HEK293T (cell line): ENCODE data around the gene MYZAP.

ENCODE experiments used
- BHLHE40 ChIP-seq: fragments of 450-650 bp; IDR thresholded peaks from 2 replicates; pipeline ENCODE4 v1.6.1; 2016; ENCODE audit warnings: mild to moderate bottlenecking, moderate library complexity, borderline replicate concordance
- FOXK2 ChIP-seq: fragments of 450-650 bp; IDR thresholded peaks from 2 replicates; pipeline ENCODE4 v1.6.1; 2016; ENCODE audit warnings: mild to moderate bottlenecking
- SP1 ChIP-seq: fragments of 450-650 bp; IDR thresholded peaks from 2 replicates; pipeline ENCODE4 v1.6.1; 2017
- SUZ12 ChIP-seq: fragments of 450-650 bp; IDR thresholded peaks from 2 replicates; pipeline ENCODE4 v1.6.1; 2016; ENCODE audit warnings: mild to moderate bottlenecking
- TF ChIP-seq, protein P1 (sequence below): fragments of 450-650 bp; IDR thresholded peaks from 2 replicates; pipeline ENCODE4 v1.6.1; 2016

- TF ChIP-seq SP1: no peak
- no peak for TF ChIP-seq BHLHE40
- TF ChIP-seq, protein P1, sequence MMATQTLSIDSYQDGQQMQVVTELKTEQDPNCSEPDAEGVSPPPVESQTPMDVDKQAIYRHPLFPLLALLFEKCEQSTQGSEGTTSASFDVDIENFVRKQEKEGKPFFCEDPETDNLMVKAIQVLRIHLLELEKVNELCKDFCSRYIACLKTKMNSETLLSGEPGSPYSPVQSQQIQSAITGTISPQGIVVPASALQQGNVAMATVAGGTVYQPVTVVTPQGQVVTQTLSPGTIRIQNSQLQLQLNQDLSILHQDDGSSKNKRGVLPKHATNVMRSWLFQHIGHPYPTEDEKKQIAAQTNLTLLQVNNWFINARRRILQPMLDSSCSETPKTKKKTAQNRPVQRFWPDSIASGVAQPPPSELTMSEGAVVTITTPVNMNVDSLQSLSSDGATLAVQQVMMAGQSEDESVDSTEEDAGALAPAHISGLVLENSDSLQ: no peak
- TF ChIP-seq SUZ12: no peak
- no peak for TF ChIP-seq FOXK2
These were observed 4.7 kb downstream of the MYZAP start for GRCh38 chr15:57596301-57596855.
